Adrenal gland (tissue), 12 donors: ENCODE measurements around the gene SMYD2. TPM values are rescaled to one million over a fixed set of nuclear protein-coding genes. Genes with fewer than 3 reads are reported as not detected.

Experiments used
- DNase-seq, 7 donors: peaks; one replicate each; pipeline ENCODE4 v3.0.0-alpha.2; 2019 to 2020
- H3K27ac ChIP-seq, 5 donors: fragments of 200-600 bp; sonication (generic) in 4 of 5; 1 replicate in 3 of 5; 2 replicates in 2 of 5; pipeline versions ENCODE4 v1.5.1 to v1.8.0; 2016 to 2020; ENCODE audit warnings: mild to moderate bottlenecking in 1 of 5
- H3K27me3 ChIP-seq: fragments of 200-600 bp; 2 replicates; pipeline ENCODE4 v1.8.0; 2021
- H3K36me3 ChIP-seq, 2 donors: fragments of 200-600 bp; replicated peaks in 1 of 2; 1 replicate in 1 of 2; 2 replicates in 1 of 2; pipeline versions ENCODE4 v1.5.1 to v1.8.0; 2018 to 2022
- H3K4me1 ChIP-seq, 2 donors: fragments of 200-600 bp; replicated peaks in 1 of 2; 1 replicate in 1 of 2; 2 replicates in 1 of 2; pipeline versions ENCODE4 v1.5.1 to v1.8.0; 2018 to 2021
- H3K4me3 ChIP-seq, 4 donors: fragments of 200-600 bp; sonication (generic) in 3 of 4; one replicate each; pipeline ENCODE4 v1.5.1; 2016 to 2018
- H3K9me3 ChIP-seq, 3 donors: fragments of 200-600 bp; sonication (generic) in 1 of 3; replicated peaks in 1 of 3; 1 replicate in 2 of 3; 2 replicates in 1 of 3; pipeline versions ENCODE4 v1.5.1 to v1.8.0; 2016 to 2021
- CTCF ChIP-seq, 6 experiments: fragments of 450-650 bp in 4 of 6; fragments of 200-600 bp in 2 of 6; sonication (generic) in 1 of 6; IDR thresholded peaks; 1 replicate in 5 of 6; 2 replicates in 1 of 6; pipeline versions ENCODE4 v1.5.1 to v1.8.0; 2016 to 2021; ENCODE audit warnings: antibody characterized with exemption in 6 of 6, mild to moderate bottlenecking in 2 of 6, moderate library complexity in 1 of 6
- POLR2A ChIP-seq, 2 donors: fragments of 450-650 bp; IDR thresholded peaks; one replicate each; pipeline ENCODE4 v1.6.1; 2017; ENCODE audit warnings: antibody characterized with exemption in 2 of 2, mild to moderate bottlenecking in 2 of 2, moderate library complexity in 1 of 2
- WGBS, 4 donors: extraction: QIAGEN DNeasy Blood & Tissue Kit in 2 of 4; methylation state at CpG; one replicate each; pipeline versions ENCODE4 v1.1.5 to v1.1.7; 2013 to 2017; 5-methylcytosine and 5-hydroxymethylcytosine counted together
- intact Hi-C, 2 donors: fragments of 100-400 bp; cut with DNase I; formaldehyde crosslinking; loops; one replicate each; pipeline versions ENCODE4 v1.14.1 to v1.15.0; 2022 to 2023
- polyA plus RNA-seq, 3 donors: library from polyadenylated mRNA; stranded (reverse); fragments of 200-250 nt in 2 of 3; fragments of 350-450 nt in 1 of 3; fragmentation: Illumina TruSeq in 1 of 3; extraction: RNeasy Lipid Tissue Mini Kit (QIAGEN cat#74804) in 1 of 3; gene quantifications; one replicate each; pipeline ENCODE4 v1.2.3, GENCODE V29; 2013 to 2014
- total RNA-seq, 9 donors: library from RNA; depleted of rRNA in 4 of 9; stranded (reverse); fragments of >200 nt in 4 of 9; fragments of 120-200 nt in 1 of 9; fragmentation: NEBNext Ultra II Directional in 1 of 9; extraction: Animal tissue kit (Norgen Biotek cat#: 25700) in 1 of 9; gene quantifications; one replicate each; pipeline versions ENCODE4 v1.1.0 to v1.2.4, GENCODE V29; 2013 to 2023
- donor health status: healthy with polysubstance abuse.
- donor health status: Bipolar disorder and iron deficiency.
- donor health status: DM: yes; HTN: yes; CAD: no.
- donor health status: DM: no; HTN: no; CAD: no.
- donor health status: DM: no; HTN: no; CAD: no.
- donor health status: DM: yes; HTN: yes; CAD: no.

SMYD2 gene
- total and polyA plus RNA-seq, 12 donors, result 11.4 to 67.9 (median 23.2) TPM

GRCh38 chr1:214351551-214352277 lies 70.8 kb downstream of the SMYD2 start:
- no peaks in the 10 kb centered on the region for H3K27me3 ChIP-seq
- intact Hi-C loops, result no loop called here
- H3K4me1 ChIP-seq, result peaks cover 6 to 9% of the 10 kb centered on the region in 2 donors
- DNase-seq, result peak in 3 of 7 donors; percentile 31 to 33 (median 32)
- TF ChIP-seq POLR2A (IDR thresholded peaks at IDR 0.05) (no peak), CTCF (IDR thresholded peaks at IDR 0.05) (no peak)
- peaks cover 0 to 10% of the 10 kb centered on the region in 2 donors for H3K36me3 ChIP-seq
- H3K9me3 ChIP-seq, result no peaks in the 10 kb centered on the region
- no peak overlapping the region for H3K4me3 ChIP-seq
- 52 to 63% (median 54%) methylated on average over 2 of the region's 2 CpGs for WGBS, 4 donors
- no peak overlapping the region for H3K27ac ChIP-seq

- WGBS, 4 donors, result 87 to 98% (median 91%) methylated on average over 3 to 4 of the region's 4 CpGs
- TF ChIP-seq POLR2A (IDR thresholded peaks at IDR 0.05), result no peak
These were observed 71.9 kb downstream of the SMYD2 start for GRCh38 chr1:214352838-214353237.

GRCh38 chr1:214354440-214355148 lies 73.6 kb downstream of the SMYD2 start:
- no peaks in the 10 kb centered on the region for H3K27me3 ChIP-seq
- no peak overlapping the region for H3K4me3 ChIP-seq
- peaks cover 6 to 9% of the 10 kb centered on the region in 2 donors for H3K4me1 ChIP-seq
- no peak overlapping the region for H3K27ac ChIP-seq
- no peak for DNase-seq
- TF ChIP-seq POLR2A (IDR thresholded peaks at IDR 0.05), result no peak
- no peak for TF ChIP-seq CTCF (IDR thresholded peaks at IDR 0.05)
- H3K9me3 ChIP-seq, result no peaks in the 10 kb centered on the region
- peaks cover 0 to 23% of the 10 kb centered on the region in 2 donors for H3K36me3 ChIP-seq
- intact Hi-C loops, result no loop called here
- WGBS, 4 donors, result 61 to 73% (median 69%) methylated on average over 4 of the region's 4 CpGs

More at GRCh38 chr1:214352838-214353237, 71.9 kb downstream of the SMYD2 start:
- Histone ChIP-seq H3K9me3 (no peaks in the 10 kb centered on the region), H3K27ac (no peak overlapping the region), H3K4me3 (no peak overlapping the region), H3K27me3 (no peaks in the 10 kb centered on the region), H3K36me3 (peaks cover 0 to 20% of the 10 kb centered on the region in 2 donors), H3K4me1 (peaks cover 6 to 9% of the 10 kb centered on the region in 2 donors)
- intact Hi-C loops, result no loop called here
- DNase-seq, result no peak

DNA sequence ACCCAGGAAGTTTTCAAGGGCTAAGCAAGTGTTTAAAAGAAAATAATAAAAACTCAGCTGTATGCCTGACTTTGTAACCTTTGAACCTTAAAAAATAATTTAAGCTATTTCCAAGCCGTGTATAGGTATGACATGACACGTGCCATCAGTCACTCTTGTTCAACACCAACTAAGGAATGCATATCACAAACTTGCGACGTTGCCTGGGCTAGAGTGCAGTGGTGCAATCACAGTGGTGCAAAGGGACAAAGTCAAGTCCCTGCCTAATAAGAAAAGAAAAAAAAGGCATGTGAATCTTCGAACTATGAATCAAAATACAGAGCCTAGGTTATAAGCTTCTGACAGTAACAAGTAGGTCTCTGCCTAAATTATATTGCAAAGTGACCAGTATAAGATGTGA lies 79.2 kb downstream of the SMYD2 start:
- Histone ChIP-seq H3K4me3 (no peak overlapping the region), H3K27ac (no peak overlapping the region), H3K36me3 (peaks cover 0 to 22% of the 10 kb centered on the region in 2 donors), H3K27me3 (no peaks in the 10 kb centered on the region), H3K9me3 (no peaks in the 10 kb centered on the region), H3K4me1 (peaks cover 7 to 8% of the 10 kb centered on the region in 2 donors)
- no peak for DNase-seq
- intact Hi-C loops, result no loop called here
- 91 to 93% (median 91%) methylated on average over 5 of the region's 5 CpGs for WGBS, 4 donors
- TF ChIP-seq POLR2A (IDR thresholded peaks at IDR 0.05), result no peak

GRCh38 chr1:214360525-214361164 lies 79.7 kb downstream of the SMYD2 start:
- Histone ChIP-seq H3K9me3 (no peaks in the 10 kb centered on the region), H3K36me3 (peaks cover 0 to 22% of the 10 kb centered on the region in 2 donors), H3K4me1 (peaks cover 7 to 8% of the 10 kb centered on the region in 2 donors), H3K4me3 (no peak overlapping the region), H3K27ac (no peak overlapping the region), H3K27me3 (no peaks in the 10 kb centered on the region)
- 71 to 82% (median 77%) methylated on average over 3 of the region's 3 CpGs for WGBS, 4 donors
- TF ChIP-seq POLR2A (IDR thresholded peaks at IDR 0.05) (no peak), CTCF (IDR thresholded peaks at IDR 0.05) (no peak)
- intact Hi-C loops, result no loop called here
- no peak for DNase-seq
